Hypothalamus (tissue), 51 donors: Measurements from ENCODE around the gene SLCO4A1.

Experiments
- DNase-seq, 51 donors: peaks; one replicate each; lab custom pipeline; 2025; lab: John Stamatoyannopoulos, UW

SLCO4A1 gene

DNA sequence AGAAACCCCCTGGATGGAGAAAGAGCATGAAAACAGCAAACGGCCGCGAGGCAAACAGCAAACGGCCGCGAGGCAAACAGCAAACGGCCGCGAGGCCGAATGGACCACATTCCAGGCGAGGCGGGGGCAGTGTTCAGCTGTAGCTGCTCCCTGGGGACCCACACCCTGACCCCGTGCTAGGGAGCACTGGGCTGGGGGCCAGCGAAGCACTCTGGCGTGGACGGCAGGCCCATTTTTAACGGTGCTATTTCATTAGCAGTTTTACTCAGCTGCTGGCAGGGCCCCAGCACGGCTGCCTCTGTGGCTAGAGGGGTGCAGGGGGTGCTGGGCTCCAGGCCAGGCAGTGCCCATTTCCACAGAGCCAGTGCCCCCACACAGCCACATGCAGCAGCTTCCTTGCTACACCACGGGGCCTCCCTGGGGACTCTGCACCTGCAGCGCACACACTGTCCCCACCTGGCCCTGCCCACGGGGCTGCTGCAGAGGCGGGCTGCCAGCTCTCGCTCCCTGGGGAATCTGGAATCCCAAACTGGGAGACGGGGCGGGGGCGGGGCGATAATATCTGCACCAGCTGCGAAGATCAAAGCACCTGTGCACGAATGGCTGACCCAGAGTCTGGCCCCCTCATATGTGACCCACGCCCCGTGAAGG lies 35.6 kb upstream of the SLCO4A1 start:
- no peak for DNase-seq

DNA sequence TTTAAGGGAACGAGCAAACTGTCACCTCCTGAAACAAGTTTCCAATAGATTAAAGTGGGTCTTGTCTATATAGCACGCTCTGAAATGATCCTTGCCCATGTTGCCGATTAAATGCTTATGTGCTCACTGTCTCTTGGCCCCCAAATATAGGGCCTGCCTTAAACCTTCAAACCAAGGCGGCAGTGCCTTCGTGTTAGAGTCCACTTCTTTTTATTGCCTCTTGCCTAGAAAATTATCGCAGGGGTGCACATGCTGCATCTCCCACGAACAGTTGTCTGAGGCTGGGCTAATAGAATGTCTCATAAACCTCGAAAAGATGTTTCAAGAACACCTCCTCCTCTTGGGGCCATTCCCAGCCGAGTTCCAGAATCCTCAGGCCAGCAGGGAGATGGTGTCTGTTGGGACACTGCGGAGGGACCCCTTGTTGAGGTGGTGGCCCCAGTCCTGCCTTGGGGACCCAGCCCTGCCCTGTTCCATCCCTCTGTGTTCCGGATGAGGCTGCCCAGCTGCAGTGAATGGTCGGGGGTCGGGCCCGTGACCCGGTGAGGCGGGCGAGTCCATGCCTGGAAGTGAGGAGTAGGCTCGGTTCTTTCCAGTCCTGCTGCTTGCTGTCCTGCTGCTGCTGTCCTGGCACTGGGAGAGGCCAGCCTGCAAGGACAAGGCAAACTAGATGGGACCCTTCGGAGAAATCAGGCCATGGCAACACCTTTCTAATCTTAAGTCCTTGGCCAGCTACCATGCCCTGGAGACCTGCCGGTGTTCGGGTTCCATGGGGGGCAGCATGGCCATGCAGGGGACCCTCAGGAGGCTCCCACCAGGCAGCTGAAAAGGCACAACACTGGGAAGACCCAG lies 34.7 kb upstream of the SLCO4A1 start:
- DNase-seq, result no peak

DNA sequence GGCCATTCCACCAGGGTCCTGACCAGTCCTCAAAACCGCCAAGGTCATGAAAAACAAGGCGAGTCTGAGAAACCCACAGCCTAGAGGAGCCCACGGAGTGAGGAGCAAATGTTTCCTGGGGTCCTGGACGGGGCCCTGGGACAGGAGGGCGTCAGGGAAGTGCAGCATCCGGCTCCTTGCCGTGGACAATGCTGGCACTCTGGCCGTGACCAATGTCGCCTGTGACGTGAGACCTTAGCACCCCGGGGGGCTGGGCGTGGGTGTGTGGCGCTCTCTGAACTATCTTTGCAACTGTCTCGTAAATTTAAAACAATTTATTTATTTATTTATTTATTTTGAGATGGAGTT lies 34.1 kb upstream of the SLCO4A1 start:
- DNase-seq, result no peak

DNA sequence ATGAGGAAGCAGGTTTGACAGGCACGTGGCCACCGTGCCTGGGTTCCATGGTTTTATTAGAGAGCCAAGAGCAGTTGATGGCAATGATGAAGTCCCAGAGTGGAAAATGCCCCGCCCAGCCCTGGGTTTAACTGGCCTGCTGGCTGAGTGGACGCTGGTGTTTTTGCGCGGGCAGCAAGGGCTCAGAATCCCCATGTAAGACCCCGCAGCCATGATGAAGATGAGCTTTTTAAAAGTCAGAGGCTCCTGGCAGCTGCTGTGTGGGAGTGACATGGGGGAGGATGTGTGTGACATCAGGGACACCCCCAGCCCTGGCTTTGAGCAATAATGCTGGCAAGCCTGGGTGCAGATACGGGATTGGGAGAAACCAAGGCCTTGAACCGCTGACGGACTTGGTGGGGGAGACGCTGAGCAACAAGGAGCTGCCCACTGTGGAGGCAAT lies 33.0 kb upstream of the SLCO4A1 start:
- no peak for DNase-seq

DNA sequence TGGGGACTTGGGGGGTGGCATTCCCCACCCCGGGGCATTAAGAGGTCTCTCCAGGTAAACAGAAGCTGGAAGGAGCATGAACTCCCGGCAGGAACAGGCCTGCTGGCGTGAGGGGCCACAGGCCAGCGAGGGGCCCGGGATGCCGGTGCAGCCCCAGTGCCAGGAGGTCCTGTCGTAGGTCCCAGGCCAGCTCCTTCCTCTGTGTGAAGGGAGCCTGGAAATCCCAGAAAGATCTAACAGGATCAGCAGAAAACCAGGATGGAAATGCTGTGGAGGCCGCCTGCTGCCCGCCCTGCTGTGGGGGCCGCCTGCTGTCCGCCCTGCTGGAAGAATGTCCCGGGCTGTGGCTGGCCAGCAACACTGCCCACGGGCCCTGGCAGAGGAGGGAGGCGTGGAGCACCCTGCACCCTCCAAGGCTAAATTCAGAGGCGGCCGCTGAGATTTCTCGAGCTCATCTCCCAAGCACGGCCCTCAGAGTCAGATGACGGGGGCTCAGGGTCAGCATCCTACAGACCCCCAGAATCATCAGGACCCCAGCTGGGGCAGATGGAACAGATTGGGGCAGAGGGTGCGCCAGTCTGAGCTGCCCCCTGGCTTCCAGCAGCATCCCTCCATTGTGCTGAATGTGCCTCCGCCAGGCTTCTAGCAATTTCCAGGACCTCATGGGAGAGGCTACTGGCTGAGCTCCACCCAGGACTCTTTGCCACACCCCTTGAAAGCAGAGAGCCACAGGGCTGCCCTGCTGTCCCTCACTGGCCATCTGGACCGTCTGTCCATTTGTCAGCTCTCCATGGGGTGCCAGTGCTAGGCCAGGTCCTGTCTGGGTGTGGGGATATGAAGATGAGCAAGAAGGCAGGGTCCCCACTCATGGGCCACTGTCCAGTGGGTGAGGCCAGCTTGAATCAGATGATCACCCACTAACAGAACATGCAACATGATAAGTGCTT lies 32.2 kb upstream of the SLCO4A1 start:
- DNase-seq, result no peak

DNA sequence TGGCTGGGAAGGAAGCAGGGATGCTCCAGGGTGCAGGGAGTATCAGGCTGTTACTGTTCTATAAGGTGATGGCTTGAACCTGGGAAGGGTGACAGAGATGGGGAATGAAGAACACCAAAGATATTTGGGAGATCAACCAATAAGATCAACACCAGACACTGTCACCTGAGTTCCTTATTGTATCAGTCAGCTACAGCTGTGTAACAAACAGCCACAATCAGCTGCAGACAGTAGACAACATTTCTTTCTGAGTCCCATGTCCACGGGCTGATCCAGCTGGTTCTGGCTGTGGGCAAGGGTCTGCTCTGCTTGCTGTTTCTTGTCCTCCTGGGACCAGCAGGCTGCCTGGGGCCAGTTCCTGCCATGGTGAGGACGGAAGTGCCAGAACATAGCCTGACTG lies 31.3 kb upstream of the SLCO4A1 start:
- no peak for DNase-seq

DNA sequence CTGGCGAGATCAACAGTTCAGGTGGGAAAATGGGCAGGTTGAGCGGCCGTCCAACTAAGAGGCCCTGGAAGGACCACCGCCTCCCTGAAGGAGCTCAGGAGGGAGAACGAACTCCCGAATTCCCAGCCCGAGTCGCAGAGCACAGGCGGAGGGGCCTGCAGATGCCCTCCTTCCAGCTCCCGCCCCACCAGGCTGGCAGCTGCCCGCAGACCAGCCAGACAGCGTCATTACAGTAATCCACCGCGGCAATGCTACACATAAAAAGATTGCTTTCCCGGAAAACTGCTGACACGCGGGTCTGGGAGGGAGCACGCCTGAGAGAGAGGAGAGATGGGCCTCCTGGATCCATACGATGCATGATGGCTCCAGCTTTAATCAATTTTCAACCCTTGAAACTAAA lies 30.5 kb upstream of the SLCO4A1 start:
- DNase-seq, result no peak

DNA sequence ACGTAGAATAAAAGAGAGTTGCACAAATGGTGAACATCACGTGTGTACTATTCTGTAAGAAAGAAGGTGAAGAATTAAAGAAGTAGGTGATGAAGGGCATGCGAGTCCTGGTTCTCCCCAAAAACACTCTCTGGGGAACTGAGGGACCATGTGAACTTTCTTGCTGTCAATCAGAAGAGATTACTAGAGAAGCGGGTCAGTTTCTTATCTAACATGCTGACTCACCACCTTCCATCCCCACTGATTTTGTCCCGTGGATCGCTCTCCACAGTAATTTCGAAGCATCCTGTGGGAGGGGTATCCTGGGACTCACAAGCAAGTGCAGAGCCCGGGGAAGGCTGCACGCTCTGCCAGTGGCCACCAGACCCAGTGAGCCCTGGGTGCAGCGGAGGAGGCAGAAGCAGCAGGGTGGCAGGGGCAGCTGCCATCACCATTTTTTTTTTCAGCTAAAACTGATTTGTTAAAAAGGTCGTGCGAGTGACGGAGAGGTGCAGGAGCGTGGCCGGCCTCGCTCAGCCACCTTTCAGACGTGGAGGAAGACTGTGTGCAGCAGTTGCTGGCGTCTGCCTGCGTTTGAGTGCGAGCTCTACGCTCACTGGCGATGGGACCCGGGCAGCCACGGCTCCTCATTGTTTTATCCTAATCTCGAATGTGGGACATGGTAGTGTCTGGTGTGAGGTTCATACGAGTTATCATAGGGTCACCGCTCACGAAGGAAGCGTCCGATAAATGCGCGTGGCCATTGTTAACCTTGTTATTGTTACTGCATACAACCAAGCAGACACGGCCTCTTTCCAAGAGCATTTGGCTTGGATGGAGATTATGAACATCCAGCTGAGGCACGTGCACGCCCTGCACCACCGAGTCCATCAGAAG lies 28.0 kb upstream of the SLCO4A1 start:
- no peak for DNase-seq

DNA sequence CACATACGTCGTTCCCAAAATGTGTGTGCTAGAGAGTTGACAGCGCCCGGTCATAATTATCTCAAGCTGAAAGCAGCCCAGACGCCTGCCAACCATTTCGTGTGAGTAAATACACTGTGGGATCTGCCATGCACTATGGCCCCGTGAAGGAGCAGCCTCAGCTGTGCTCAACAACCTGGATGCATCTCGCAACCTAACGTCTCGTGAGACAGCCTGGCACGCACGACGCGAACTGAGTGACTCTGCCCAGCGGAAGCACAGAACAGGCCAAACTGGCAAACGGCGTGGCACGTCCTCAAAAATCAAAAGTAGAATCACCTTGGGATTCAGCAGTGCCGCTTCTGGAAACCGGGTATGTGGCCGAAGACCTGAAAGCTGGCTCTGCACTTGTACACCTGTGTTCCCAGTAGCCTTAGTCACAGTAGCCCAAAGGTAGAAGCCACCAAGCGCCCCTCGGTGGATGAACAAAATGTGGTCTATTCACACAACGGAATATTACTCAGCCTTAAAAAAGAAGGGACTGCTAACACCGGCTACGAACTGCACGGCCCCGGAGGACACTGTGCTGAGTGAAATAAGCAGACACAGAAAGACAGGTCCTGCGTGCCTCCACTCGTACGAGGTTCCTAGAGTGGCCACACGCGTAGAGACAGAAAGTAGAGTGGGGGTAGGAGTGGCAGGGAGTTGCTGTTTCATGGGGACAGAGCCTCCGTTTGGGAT lies 27.2 kb upstream of the SLCO4A1 start:
- no peak for DNase-seq

DNA sequence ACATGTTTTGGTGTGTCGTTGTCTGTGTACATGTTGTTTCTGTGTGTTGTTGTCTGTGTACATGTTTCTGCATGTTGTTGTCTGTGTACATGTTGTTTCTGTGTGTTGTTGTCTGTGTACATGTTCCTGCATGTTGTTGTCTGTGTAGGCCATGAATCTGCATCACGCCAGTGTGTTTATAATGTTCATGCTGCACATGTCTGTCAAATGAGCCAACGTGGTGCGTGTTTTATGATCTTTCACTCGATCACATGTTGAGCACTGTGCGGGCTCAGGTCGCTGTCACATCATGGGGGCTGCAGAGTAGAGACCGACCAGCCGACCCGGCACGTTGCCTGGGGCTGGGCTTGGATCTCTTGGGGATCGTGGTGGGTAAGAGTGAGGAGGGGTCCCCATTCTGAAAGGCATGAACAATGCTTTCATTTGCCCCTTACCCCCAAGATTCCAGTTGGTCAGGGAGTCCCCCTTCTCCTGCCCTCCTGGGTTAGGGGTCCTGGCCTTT lies 26.5 kb upstream of the SLCO4A1 start:
- no peak for DNase-seq

DNA sequence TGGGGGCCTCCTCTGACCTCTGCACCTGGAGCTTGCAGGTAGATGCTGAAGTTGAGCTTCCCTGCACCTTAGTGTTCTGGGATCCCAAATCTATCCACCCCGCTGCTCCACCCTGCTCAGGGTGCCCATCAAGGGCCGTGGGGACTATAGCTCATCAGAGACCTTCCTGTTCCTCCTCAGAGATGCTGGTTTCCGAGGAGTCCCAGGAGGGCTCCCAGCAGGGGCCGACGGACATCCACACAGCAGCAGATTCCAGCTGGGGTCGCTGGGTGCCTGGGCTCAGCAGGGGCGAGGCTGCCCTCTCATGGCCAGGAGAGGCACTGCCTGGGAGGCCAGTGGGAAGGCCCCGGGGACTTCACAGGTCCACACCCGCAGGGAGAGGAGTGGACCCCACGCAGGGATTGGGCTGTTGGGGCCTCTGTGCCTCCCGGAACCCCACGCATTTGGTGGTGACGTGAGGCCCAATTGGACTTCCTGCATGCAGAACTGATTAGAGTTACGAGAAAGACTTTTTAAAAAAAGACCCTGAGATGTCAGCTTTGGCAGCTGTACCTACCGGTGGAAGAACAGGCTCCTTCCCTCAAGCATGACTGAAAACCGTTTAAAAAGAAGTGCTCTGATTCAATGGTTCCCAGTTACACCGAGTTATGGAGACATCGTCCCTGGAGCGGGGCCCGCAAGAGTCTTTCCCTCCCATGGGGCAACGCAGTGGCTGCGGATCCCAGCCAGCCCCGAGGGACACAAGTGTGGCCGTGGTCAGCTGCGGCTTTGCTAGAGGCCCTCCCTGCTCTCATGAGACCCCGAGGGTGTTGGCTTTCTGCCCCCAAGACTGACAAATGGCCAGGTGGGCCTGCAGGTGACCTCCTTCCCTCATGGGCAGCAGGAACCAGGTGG lies 25.3 kb upstream of the SLCO4A1 start:
- peak in 38 of 51 donors; percentile 4 to 65 (median 32) for DNase-seq

DNA sequence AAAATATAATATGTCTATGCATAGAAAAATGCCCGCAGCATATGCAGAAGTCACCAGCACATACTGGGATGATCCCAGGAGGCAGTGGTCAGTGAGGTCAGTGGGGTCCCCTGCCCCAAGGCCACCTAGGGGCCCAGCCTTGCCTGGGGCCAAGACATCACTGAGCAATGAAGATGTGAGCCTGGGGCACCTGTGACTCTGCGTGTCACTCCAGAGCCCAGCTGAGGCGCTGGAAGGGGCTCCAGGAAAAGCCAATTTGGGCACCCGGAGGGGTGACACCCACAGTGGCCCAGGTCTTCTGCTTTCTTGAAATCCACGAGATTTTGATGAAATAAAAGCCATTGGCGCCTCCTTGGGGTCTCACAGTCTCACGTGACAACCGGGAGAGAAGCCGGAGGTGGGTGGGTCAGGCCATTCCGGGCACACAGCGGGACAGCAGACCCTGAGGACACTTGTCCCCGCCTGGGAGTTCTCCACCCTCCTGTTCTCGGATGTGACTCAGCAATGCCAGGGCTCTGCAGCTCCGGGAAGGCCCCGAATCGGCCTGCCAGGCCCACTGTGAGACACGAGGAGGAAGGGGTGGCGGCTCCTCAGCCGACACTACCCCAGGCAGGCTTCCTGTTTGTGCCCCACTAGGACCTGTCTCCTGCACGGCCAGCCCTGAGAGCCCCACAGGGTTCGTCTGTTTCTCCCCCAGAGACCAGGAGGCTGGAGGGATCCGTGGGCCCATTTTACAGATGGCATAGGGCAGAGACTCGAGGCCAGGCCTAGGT lies 24.4 kb upstream of the SLCO4A1 start:
- DNase-seq, result no peak

DNA sequence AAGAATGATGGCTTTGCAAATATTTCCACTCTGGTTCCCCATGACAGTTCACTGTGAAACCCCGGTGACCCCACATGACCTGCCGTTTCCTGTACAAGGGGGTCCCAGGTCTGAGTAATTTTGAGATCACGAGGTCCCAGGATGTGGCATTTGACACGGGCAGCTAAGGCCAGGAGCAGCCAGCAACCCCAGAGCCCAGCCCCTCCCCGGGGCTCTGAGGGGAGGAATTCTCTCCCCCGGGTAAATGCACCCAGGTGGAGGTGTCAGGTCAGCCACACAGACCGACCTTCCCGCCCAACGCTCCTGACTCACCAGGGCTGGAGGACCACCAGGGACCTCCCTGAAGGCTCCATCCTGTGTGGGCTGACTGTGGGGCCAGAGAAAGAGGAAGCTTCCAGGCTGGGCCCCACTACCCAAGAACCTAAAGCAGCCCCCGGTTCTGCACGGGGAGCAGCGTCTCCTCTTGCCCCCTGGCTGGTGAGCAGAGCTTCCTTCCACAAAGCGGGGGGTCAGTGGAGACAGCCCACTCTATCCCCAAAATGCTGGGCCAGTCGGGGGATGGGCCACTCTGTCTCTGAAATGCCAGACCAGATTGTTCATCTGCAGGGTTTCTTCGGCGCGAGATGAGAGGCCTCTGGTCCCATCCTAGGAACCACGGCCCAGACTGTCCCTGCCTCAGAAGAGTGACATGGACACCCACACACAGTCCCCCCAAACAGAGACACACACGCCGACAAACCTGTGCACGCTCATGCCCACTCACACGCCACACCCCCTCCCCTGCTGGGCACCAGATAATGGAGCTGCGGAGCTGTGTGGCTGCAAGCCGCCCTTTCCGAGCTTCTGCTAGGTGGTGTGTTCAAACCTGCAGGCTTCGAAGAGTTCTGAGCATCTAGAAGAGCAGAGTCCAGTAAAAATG lies 23.4 kb upstream of the SLCO4A1 start:
- DNase-seq, result peak in 1 of 51 donors; percentile 3

DNA sequence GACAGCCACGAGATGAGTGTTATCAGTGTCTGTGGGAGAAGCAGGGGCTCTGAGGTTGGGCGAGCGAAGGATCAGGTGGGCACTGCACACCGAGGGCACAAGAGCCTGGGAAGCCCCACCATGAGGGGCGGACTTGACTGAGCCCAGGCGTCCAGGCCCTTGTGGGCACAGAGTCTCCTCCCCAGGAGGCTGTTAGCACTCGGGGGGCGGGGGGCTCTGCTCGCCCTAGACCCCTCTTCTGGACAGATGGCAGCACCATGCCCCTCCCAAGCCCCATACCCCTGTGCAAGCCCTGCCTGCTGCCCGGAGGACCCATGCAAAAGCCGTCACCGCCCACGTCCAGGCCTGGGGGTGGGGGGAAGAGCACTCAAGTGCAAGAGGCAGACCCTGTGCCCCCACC lies 21.7 kb upstream of the SLCO4A1 start:
- DNase-seq, result no peak

DNA sequence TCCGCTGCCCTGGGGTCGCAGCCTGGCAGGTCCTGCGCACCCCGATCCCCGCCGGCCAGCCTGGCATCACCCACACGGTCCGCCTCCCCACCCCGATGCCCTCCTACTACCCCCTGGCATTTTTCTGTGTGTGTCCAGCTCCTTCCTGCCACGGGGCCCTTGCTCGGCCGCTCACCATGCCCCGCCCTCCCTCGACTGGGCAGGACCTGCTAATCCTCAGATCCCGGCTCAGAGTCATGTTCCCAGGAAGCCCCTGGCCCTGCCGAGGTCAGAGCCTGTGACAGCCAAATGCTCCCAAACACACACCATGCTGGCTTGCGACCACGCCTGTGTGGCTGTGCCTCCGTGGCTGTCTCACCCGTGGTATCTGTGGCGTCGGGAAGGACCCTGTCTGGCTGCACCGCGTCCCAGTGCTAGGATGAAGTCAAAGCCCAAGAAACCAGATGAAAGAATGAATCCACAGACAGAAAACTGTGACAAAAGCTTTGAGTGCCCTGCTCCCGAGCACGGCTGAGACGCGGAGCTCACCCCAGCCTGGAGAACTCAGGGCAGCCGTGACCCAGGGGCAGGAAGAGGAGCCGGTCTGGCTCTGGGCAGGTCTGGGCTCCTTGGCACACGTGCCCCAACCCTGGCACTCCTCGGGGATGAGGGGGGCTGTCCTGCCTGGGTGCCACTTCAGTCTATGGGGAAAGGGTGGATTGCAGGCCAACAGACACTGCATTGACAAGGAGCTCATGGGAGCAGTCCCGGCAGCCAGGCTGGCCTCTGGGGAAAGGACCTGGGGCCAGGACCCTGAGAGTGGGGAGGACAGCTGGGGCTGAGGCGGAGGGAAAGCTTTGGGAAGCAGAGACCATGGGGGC lies 20.8 kb upstream of the SLCO4A1 start:
- DNase-seq, result no peak
